CD4-positive, alpha-beta T cell treated with Interleukin-21 for 1 hour (primary cell): ENCODE data around the gene ZMIZ2.
"Not testable (repeated sequence)": the region's sequence is repeated elsewhere in the genome, so short reads cannot be mapped to it uniquely, and the experiment has no call there.

Experiments used
- DNase-seq: peaks from one replicate; pipeline ENCODE4 v3.0.0-alpha.2; 2020

Gene ZMIZ2

DNA sequence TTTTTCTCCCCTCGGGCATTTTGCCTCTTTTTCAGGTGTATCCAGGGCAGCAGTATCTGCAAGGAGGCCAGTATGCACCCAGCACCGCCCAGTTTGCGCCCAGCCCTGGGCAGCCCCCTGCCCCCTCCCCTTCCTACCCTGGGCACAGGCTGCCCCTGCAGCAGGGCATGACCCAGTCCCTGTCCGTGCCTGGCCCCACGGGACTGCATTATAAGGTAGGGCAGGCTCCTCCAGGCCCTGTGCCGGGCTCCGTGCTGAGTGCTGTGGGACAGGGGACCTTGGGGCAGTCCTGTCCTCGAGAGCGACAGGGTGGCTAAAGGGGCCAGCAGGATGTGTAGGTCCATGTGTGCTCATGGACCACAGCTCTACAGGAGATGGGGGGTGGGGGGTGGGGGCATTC is 10.6 kb downstream of the ZMIZ2 start:
- no peak for DNase-seq

DNA sequence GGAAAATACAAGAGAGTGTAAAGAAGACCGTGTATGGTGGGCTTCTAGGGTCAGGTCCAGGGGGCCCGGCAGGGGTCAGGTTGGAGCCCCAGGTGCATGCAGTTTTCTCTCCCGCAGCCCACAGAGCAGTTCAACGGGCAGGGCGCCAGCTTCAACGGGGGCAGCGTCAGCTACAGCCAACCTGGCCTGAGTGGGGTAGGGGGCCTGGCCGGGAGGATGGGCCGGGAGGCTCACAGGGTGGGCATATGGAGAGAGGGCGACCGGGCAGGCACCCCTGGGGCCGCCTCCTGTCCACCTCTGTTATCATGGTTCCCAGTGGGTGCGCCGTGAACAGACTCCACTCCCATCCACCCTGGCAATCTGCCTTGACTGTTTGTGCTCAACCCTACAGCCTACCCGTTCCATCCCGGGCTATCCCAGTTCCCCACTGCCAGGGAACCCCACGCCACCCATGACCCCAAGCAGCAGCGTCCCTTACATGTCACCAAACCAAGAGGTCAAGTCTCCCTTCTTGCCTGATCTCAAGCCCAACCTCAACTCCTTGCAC is 11.5 kb downstream of the ZMIZ2 start:
- DNase-seq: no peak

- DNase-seq: no peak
These were observed 12.8 kb downstream of the ZMIZ2 start for GRCh38 chr7:44761207-44762161.

DNA sequence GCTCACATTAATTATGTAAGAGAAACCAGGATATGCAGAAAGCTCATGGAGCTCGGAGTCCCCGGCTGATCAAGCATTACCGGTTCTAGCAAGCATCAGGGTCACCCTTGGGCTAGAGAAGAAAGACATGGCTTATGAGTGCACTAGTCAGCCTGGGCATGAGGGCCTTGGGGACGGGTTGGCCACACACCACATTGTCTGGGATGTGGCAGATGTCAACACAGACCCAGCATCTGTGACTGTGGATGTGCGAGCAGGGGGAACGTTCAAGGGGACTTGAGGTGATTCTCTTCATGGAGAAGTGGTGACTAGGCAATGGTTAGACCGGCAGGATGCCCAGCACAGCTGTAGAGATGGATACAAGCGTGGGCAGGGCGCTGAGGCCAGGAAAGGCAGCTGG is 13.7 kb downstream of the ZMIZ2 start:
- no peak for DNase-seq

- DNase-seq: no peak
These were observed 14.3 kb downstream of the ZMIZ2 start for GRCh38 chr7:44762726-44763522.

GRCh38 chr7:44764081-44764480 is 15.4 kb downstream of the ZMIZ2 start:
- DNase-seq: no peak

DNA sequence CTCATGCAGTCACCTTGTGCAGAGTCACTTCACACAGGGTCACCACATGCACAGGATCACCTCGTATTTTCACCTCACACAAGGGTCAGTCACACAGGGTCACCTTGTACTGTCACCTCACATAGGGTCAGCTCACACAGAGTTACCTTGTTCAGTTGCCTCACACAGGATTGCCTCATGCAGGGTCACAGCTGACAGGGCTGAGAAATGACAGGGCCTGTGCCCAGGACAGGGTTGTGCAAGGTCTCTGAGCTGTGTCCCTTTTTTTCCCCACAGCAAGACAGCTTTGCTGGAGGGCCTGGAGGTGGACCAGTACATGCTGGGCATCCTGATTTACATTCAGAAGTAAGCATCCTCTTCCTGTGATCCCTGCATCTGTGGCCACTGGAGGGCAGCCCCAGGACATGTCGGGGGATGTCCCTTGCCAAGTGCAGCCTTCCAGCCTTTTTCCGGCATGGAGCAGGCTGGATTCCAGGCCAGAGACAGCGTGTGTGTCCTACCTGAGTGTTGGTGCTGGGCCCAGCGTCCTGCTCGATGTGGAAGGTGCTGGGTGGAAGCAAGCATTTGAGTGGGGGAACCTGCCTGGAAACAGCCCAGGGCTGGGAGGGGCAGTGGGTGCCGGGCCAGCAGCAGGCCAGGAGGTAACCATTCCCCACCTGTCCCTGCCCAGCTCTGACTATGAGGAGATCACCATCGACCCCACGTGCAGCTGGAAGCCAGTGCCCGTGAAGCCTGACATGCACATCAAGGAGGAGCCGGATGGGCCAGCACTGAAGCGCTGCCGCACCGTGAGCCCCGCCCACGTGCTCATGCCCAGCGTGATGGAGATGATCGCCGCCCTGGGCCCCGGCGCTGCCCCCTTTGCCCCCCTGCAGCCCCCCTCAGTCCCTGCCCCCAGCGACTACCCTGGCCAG is 16.3 kb downstream of the ZMIZ2 start:
- DNase-seq: no peak

- no peak for DNase-seq
These were observed 17.1 kb downstream of the ZMIZ2 start for GRCh38 chr7:44765579-44766415.

DNA sequence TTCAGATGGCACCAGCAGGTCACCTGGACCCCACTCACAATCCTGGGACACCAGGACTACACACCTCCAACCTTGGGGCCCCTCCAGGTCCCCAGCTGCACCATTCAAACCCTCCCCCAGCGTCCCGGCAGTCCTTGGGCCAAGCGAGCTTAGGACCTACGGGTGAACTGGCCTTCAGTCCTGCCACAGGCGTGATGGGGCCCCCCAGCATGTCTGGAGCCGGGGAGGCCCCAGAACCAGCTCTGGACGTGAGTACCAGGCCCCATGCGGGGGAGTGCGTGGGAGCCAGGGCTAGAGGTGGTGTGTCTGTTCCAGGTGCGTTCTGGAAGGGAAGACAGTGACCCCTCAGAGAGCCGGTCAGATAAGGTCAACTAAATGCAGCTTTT is 17.8 kb downstream of the ZMIZ2 start:
- DNase-seq: no peak

DNA sequence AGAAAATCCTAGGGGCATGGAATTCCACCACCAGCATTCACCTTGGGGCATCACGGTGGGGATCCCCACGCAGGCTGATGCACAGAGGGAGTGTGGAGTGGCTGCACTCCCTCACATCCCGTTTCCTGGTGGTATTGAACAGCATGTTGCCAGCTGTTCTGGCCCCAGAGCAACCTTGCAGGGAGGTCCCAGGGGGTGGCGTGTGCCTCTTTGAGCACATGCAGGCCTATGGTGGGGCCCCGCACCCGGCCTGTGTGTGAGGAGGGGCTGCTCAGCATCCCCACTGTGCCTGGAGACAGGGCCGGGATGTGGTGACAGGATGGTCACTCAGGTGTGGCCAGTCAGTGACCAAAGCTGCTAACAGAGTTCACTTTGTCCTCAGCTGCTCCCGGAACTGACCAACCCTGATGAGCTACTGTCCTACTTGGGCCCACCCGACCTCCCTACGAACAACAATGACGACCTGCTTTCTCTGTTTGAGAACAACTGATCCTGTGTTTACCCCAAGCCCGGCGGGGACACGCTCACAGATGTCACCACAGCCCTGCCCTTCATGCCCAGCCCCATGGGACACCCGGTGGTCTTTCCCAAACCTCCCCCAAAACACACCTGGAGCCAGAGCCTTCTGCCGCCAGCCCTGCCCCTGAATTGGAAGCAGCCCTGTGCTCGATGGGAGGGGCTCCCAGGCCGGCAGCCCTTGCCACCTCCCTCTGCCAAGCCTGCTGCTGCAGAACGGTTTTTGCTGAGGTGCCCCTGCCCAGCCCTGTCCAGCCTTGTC is 18.7 kb downstream of the ZMIZ2 start:
- no peak for DNase-seq

DNA sequence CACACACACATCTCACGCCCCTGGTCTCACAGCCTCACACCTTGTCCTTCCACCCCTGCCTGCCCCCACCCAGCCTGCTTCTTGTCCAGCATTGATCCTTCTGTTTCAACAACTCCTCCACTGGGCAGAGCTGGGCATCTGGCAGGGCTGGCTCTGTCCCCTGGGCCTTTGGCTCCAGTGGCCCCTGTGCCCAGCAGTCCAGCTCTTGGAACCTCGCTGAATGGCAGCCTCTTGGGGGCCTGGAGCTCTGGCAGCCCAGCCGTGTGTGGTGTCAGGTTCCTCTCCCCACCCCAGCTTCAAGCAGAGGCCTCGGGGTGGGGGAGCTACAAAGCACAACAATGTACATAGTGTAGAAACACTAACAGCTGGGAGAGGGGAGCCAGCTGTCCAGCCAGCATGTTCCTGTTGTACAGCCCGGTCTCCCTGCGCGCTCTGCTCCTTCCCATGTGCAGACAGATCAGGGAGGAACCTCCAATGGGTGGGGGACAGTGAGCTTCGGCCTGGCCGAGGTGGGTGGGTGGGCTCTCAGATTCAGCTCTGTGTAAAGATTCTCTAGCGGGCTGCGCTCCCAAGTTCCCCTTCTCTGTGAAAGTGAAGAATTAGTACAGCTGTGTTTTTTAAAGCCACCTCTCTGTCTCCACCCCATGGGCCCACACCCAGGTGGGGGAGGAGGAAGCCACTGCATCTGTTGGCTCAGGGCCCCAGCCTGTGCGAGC is 19.4 kb downstream of the ZMIZ2 start:
- DNase-seq: peak; percentile 39

DNA sequence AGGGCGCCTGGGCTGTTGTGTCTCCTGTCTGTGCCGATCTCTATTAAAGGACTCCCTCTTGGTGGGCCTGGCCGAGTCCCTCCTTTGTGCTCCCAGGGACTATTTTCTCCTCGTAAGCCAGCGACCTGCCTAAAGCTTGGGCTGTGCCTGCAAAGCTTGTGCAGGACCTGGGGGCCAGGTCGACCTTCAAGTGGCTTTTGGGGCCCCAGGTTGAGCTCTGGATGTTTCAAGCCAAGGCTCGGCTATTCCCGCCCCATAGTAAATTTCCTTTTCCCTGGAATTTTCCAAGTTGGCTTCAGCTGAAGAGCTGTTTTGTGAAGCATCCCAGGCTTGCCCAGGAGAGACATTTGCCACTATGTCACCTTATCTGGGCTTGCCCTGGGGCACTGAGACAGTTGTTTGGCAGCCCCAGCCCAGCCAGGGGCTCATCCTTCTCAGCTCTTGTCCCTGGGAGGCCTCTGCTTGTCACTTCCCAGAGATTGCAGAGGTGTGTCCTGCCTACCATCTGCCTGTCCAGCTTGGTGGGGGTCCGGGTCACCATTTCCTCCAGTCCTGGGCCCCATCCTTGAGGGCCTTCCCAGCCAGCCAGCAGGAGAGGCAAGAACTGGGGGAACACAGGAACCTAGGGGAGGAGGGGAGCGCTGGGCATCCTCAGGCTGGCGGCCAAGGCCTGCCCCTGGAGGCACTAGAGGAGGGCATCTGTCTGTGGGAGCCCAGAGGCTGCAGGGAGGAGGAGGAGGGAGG is 20.2 kb downstream of the ZMIZ2 start:
- no peak for DNase-seq

DNA sequence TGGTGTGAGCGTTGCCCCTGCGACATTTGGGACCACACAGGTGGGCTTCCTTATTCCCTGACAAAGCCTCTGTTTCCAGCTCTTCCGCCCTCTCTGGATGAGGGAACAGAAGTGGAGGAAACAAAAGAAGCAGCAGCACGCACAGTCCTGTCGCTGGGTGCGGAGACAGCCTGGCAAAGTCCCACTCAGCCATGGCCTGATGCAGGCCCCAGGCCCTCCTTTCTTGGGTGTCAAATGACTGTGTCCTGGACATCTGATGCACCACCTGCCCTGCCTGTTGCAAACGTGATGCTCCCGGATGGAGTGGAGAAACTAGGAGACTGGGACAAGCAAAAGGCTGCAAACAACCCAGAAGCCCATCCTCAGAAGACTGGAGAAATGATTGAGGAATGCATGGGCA is 20.7 kb downstream of the ZMIZ2 start:
- DNase-seq: no peak

GRCh38 chr7:44769776-44770294 is 21.2 kb downstream of the ZMIZ2 start:
- DNase-seq: peak; percentile 55

DNA sequence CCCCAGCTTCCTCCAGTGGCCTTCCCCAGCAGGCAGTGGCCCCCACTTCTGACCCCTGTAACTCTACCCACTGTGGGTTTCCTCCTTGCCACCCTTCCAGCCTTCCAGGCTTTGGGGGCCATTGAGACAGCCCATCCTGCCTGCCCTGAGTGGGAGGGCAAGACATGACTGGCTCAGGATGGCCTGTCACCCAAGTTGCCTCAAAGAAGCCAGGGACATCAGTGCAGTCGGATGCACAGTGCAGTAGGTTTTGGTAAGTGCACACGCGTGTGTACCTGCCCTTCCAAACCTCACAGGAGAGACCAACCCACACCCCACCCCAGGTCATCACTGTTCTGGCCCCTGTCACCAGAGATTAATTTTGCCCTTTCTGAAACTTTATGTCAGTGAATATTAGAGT is 22.7 kb downstream of the ZMIZ2 start:
- no peak for DNase-seq

DNA sequence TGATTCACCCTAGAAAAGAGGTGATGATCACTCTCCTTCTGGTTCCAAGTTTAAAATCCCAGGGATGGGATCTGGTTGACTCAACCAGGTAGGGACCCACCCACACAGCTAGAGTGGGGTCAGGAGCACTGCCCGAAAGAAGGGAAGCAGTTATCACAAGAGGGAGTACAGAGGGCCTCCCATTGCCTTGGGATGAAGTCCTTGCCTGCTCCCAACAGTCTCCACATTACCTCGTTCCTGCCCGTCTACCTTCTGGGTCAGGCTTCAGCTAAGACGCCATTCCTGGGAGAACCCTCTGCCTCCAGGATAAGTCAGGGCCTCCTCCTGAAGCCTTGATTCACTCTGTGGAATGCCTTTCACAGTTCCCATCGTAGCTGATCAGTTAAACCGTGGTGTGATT is 23.8 kb downstream of the ZMIZ2 start:
- DNase-seq: no peak

GRCh38 chr7:44772867-44773266 is 24.2 kb downstream of the ZMIZ2 start:
- no peak for DNase-seq

DNA sequence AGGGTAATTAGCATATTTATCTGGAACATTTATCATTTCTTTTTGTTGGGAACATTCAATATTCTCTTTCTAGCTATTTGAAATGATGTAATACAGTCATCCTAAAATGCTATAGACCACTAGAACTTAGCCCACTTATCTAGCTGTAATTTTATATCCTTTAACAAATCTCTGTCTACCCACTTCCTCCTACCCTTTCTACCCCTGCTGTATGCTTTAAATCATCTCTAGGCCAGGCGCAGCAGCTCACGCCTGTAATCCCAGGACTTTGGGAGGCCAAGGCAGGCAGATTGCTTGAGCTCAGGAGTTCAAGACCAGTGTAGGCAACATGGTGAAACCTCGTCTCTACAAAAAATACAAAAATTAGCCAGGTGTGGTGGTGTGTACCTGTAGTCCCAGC is 25.8 kb downstream of the ZMIZ2 start:
- DNase-seq: not testable (repeated sequence)
